ENCODE results near the gene TRIM6.

DNA sequence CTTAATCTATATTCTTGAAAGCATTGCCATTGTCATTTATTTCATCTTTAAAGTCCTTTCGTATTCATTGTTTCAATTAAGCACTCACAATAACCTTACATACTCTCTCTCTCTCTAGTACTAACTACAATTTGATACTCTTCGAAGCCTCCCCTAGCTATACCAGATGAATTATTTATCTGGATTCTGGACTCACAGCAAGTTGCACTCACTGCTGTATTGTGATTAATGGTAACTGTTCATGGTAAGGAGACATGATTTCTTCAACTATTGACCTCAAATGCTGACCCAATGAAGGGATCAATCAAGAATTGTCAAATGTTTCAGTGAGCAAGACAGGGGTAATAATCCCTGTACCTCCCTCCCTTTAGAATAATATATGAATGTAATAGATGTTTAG, 21.8 kb upstream of the TRIM6 start:
- TF ChIP-seq ZKSCAN1 (IDR thresholded peaks at IDR 0.05; ENCODE audit: low read depth, low read length) (no peak), JUNB (CRISPR knock-in tag; conservative IDR thresholded peaks at IDR 0.05) (no peak), KLF16 (IDR thresholded peaks at IDR 0.05) (no peak), RCOR1 (IDR thresholded peaks at IDR 0.05; ENCODE audit: borderline replicate concordance in 1 of 2, low read depth in 2 of 2, low read length in 2 of 2) (no peak), MCM3 (IDR thresholded peaks at IDR 0.05) (no peak), POLR2A (conservative IDR thresholded peaks at IDR 0.05) (no peak), NFIC (IDR thresholded peaks at IDR 0.05) (no peak), ZNF263 (CRISPR knock-in tag; IDR thresholded peaks at IDR 0.05; ENCODE audit: borderline replicate concordance) (no peak), SMARCC2 (IDR thresholded peaks at IDR 0.05; ENCODE audit: low read depth) (no peak), MXI1 (IDR thresholded peaks at IDR 0.05; ENCODE audit: low read depth, low read length) (no peak), MED1 (CRISPR knock-in tag; IDR thresholded peaks at IDR 0.05; ENCODE audit: borderline replicate concordance) (no peak), MAFF (IDR thresholded peaks at IDR 0.05; ENCODE audit: low read length) (no peak)
- TF ChIP-seq, protein P1, sequence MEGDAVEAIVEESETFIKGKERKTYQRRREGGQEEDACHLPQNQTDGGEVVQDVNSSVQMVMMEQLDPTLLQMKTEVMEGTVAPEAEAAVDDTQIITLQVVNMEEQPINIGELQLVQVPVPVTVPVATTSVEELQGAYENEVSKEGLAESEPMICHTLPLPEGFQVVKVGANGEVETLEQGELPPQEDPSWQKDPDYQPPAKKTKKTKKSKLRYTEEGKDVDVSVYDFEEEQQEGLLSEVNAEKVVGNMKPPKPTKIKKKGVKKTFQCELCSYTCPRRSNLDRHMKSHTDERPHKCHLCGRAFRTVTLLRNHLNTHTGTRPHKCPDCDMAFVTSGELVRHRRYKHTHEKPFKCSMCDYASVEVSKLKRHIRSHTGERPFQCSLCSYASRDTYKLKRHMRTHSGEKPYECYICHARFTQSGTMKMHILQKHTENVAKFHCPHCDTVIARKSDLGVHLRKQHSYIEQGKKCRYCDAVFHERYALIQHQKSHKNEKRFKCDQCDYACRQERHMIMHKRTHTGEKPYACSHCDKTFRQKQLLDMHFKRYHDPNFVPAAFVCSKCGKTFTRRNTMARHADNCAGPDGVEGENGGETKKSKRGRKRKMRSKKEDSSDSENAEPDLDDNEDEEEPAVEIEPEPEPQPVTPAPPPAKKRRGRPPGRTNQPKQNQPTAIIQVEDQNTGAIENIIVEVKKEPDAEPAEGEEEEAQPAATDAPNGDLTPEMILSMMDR (IDR thresholded peaks at IDR 0.05 in 2 of 3, conservative IDR thresholded peaks at IDR 0.05 in 1 of 3; ENCODE audit: insufficient read depth in 2 of 3, low read depth in 1 of 3, low read length in 3 of 3) = no peak
- TF ChIP-seq, protein P2, sequence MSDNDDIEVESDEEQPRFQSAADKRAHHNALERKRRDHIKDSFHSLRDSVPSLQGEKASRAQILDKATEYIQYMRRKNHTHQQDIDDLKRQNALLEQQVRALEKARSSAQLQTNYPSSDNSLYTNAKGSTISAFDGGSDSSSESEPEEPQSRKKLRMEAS (CRISPR knock-in tag; IDR thresholded peaks at IDR 0.05) = no peak
